ENCODE data around the gene SARNP.
A peak's percentile ranks its signal among the peaks of the same experiment; 100 is the strongest.
"Not testable (repeated sequence)": the region's sequence is repeated elsewhere in the genome, so short reads cannot be mapped to it uniquely, and the experiment has no call there.

Gene SARNP

GRCh38 chr12:55817345-55818139 is at the start of gene SARNP, which contains the start of gene ORMDL2:
SARNP (minus strand) TSS chr12:55817724; CDS start chr12:55817701, 23 bp downstream.
ORMDL2 (plus strand) TSS chr12:55818041; CDS start chr12:55819000, 959 bp downstream.
- peak; percentile 91 for DNase-seq (ENCODE audit: low read depth)

- DNase-seq (ENCODE audit: low read depth), result not testable (repeated sequence)
These were observed 49.0 kb upstream of the SARNP start for GRCh38 chr12:55866454-55867004.

- no peak for DNase-seq (ENCODE audit: low read depth)
These were observed 47.8 kb upstream of the SARNP start for GRCh38 chr12:55865327-55865726.

- not testable (repeated sequence) for DNase-seq (ENCODE audit: low read depth)
These were observed 45.4 kb upstream of the SARNP start for GRCh38 chr12:55862931-55863330.

- DNase-seq (ENCODE audit: low read depth), result no peak
These were observed 44.8 kb upstream of the SARNP start for GRCh38 chr12:55862286-55862685.

GRCh38 chr12:55861871-55862270 is 44.3 kb upstream of the SARNP start:
- no peak for DNase-seq (ENCODE audit: low read depth)

- no peak for DNase-seq (ENCODE audit: low read depth)
These were observed 43.9 kb upstream of the SARNP start for GRCh38 chr12:55861396-55861795.

GRCh38 chr12:55852740-55853139 is 35.2 kb upstream of the SARNP start:
- DNase-seq (ENCODE audit: low read depth), result no peak

- no peak for DNase-seq (ENCODE audit: low read depth)
These were observed 33.4 kb upstream of the SARNP start for GRCh38 chr12:55850893-55851292.

GRCh38 chr12:55850401-55850800 is 32.9 kb upstream of the SARNP start:
- no peak for DNase-seq (ENCODE audit: low read depth)

- DNase-seq (ENCODE audit: low read depth), result no peak
These were observed 32.3 kb upstream of the SARNP start for GRCh38 chr12:55849616-55850343.

- peak; percentile 15 for DNase-seq (ENCODE audit: low read depth)
These were observed 30.2 kb upstream of the SARNP start for GRCh38 chr12:55847603-55848291.

GRCh38 chr12:55847033-55847432 is 29.5 kb upstream of the SARNP start:
- peak; percentile 35 for DNase-seq (ENCODE audit: low read depth)

- DNase-seq (ENCODE audit: low read depth), result no peak
These were observed 28.4 kb upstream of the SARNP start for GRCh38 chr12:55845785-55846496.

- no peak for DNase-seq (ENCODE audit: low read depth)
These were observed 27.8 kb upstream of the SARNP start for GRCh38 chr12:55845361-55845760.

- no peak for DNase-seq (ENCODE audit: low read depth)
These were observed 27.4 kb upstream of the SARNP start for GRCh38 chr12:55844961-55845360.

- DNase-seq (ENCODE audit: low read depth), result no peak
These were observed 25.9 kb upstream of the SARNP start for GRCh38 chr12:55843431-55843830.

- no peak for DNase-seq (ENCODE audit: low read depth)
These were observed 25.3 kb upstream of the SARNP start, which contains the start of gene MMP19 for GRCh38 chr12:55842681-55843429. MMP19 (minus strand) TSS chr12:55842936; CDS start chr12:55842830, 106 bp downstream.

- no peak for DNase-seq (ENCODE audit: low read depth)
These were observed 23.2 kb upstream of the SARNP start for GRCh38 chr12:55840581-55841351.

All from activated T-cell treated with anti-CD3 and anti-CD28 coated beads for 48 hours (primary cell).